Bronchial epithelial cell (primary cell): ENCODE data around the gene CPA4. TPM values are rescaled to one million over a fixed set of nuclear protein-coding genes. Genes with fewer than 3 reads are reported as not detected.

ENCODE experiments used
- DNase-seq: peaks from one replicate; pipeline ENCODE4 v3.0.0-alpha.2; 2010; ENCODE audit warnings: low read depth
- FAIRE-seq: peaks from 2 replicates; lab custom pipeline; 2011; peaks lifted over from hg19 to GRCh38; lab: Jason Lieb, UNC
- H3K27me3 ChIP-seq: 2 replicates; pipeline ENCODE4 v1.5.1; 2011; ENCODE audit warnings: low read length; ENCODE audit not compliant: control insufficient read depth, insufficient read depth
- H3K36me3 ChIP-seq: 2 replicates; pipeline ENCODE4 v1.5.1; 2011; ENCODE audit warnings: low read length; ENCODE audit not compliant: control insufficient read depth, insufficient read depth
- H3K4me3 ChIP-seq: 2 replicates; pipeline ENCODE4 v1.5.1; 2011; ENCODE audit warnings: mild to moderate bottlenecking, low read depth, low read length, control low read depth
- CTCF ChIP-seq: IDR thresholded peaks from 2 replicates; pipeline ENCODE4 v1.5.1; 2011; ENCODE audit warnings: mild to moderate bottlenecking, moderate library complexity, low read length, control low read depth, inconsistent platforms; ENCODE audit not compliant: insufficient read depth, severe bottlenecking
- total RNA-seq: library from RNA; depleted of rRNA; stranded (reverse); fragments of >200 nt; gene quantifications from 2 replicates; pipeline ENCODE4 v1.2.1, GENCODE V29; 2014

CPA4 gene
- total RNA-seq, 1 donor from 2014 or later: 5.3 TPM

GRCh38 chr7:130337410-130337971, 44.5 kb downstream of the CPA4 start:
- no peak for TF ChIP-seq CTCF
- H3K27me3 ChIP-seq: no peaks in the 10 kb centered on the region
- FAIRE-seq: no peak
- no peaks in the 10 kb centered on the region for H3K36me3 ChIP-seq
- no peak for DNase-seq
- no peak overlapping the region for H3K4me3 ChIP-seq

- FAIRE-seq: no peak
- Histone ChIP-seq H3K4me3 (no peak overlapping the region), H3K36me3 (no peaks in the 10 kb centered on the region), H3K27me3 (no peaks in the 10 kb centered on the region)
- TF ChIP-seq CTCF: no peak
- no peak for DNase-seq
Measured at GRCh38 chr7:130338233-130338632, 45.3 kb downstream of the CPA4 start.

GRCh38 chr7:130341882-130342281, 48.9 kb downstream of the CPA4 start:
- Histone ChIP-seq H3K36me3 (no peaks in the 10 kb centered on the region), H3K4me3 (no peak overlapping the region), H3K27me3 (no peaks in the 10 kb centered on the region)
- no peak for FAIRE-seq
- DNase-seq: no peak
- TF ChIP-seq CTCF: no peak

GRCh38 chr7:130342701-130343380, 49.9 kb downstream of the CPA4 start:
- no peaks in the 10 kb centered on the region for H3K36me3 ChIP-seq
- no peaks in the 10 kb centered on the region for H3K27me3 ChIP-seq
- no peak overlapping the region for H3K4me3 ChIP-seq
- FAIRE-seq (no peak), DNase-seq (no peak)
- TF ChIP-seq CTCF: no peak

- TF ChIP-seq CTCF: no peak
- Histone ChIP-seq H3K36me3 (no peaks in the 10 kb centered on the region), H3K27me3 (no peaks in the 10 kb centered on the region), H3K4me3 (no peak within 1 kb of the TSS)
- no peak for DNase-seq
- no peak for FAIRE-seq
Measured at GRCh38 chr7:130344271-130344866, 51.4 kb downstream of the CPA4 start, which contains the start of gene CPA5. CPA5 (plus strand) TSS chr7:130344816; CDS start chr7:130346486, 1,670 bp downstream.
